Glomerular endothelial cell (primary cell): ENCODE data around the gene ST8SIA2. TPM values are rescaled to one million over a fixed set of nuclear protein-coding genes. Genes with fewer than 3 reads are reported as not detected.

ENCODE experiments used
- DNase-seq: peaks from one replicate; pipeline ENCODE4 v3.0.0-alpha.2; 2011; ENCODE audit warnings: low read depth, low spot score; ENCODE audit errors: extremely low read depth
- total RNA-seq: library from RNA; depleted of rRNA; stranded (reverse); fragments of >200 nt; gene quantifications from 2 replicates; pipeline ENCODE4 v1.2.3, GENCODE V29; 2015

ST8SIA2 gene
- total RNA-seq = 1.6 TPM in 1 of 2 replicates, not detected in the other

DNA sequence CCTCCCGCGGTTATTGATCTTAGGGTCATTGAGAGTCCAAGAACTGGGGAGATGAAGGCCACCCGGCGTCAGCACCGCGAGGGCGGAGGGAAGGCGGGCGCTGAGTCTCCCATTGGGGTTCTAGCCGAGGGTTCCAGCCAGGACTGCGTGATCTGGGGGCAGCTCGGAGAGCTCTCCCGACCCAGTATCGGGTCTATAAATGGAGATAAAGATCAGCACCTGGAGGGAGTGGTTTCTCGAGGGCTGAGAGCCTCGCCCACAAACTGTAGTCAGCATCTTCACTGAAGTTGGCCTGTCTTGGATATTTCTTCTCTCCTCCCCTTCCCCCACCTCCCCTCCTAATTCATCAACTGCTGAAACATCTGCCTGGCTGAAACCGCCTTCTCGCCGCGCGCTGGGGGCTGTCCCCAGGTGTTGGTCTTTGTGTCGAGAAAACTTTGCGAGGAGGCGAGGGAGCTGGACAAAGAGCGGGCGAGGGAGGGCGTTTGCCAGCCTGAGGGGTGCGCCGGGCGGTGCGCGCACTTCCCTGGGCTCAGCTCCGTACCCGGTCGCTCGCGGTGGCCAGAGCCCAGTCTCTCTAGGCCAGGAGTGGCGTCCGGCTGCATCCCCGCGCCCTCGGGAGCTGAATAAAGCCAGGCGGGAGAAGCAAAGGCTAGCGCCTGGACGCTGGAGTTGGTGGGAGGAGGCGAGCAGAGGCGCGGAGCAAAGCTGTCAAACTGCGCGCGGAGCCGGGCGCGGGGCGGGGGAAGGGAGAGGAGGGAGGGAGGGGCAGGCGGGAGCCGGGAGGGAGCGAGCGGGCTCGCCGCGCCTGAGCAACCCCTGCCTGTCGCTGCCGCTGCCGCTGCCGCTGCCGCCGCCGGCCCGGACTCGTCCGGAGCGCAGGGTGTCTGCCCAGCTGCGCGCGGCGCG, at the start of gene ST8SIA2:
ST8SIA2 (plus strand) TSS at position 811 of the 909 bp plus-strand sequence. CDS start 184 bp downstream, outside the sequence.
- DNase-seq = no peak

- DNase-seq = no peak
Measured at GRCh38 chr15:92343924-92344643, 49.6 kb upstream of the ST8SIA2 start.

GRCh38 chr15:92346063-92346462, 47.6 kb upstream of the ST8SIA2 start:
- DNase-seq = no peak

GRCh38 chr15:92355307-92355706, 38.4 kb upstream of the ST8SIA2 start:
- DNase-seq = no peak

DNA sequence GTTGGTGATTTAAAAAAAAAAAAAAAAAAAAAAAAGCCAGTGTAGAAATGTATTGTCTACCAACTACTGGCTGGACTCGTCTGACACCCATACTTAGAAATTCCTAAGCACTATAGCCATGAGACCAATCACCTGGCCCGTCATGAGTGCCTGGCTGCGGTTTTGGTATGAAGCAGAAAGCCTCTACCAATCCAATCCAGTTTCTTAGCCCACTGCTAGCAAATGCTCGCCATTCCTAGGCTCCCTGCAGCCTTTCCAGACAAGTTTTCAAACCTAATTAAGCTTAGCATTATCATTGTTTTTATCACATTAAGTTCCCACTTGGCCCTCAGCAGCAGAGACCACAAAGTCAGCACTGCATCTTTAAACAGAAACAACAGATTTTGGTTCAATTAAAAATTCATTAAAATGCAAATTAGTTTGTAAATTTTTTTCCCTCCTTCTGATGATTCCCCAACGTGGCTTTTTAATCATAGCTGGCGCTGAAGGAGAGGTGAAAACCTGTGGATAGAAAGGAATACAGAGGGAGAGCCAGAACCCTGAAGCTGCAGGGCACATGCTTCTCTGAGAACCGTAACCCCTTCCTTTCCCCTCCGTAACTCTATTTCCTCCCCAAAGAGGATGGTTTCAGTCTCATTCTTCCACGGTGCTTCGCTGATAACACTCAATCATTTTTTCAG, 32.2 kb upstream of the ST8SIA2 start:
- no peak for DNase-seq

DNA sequence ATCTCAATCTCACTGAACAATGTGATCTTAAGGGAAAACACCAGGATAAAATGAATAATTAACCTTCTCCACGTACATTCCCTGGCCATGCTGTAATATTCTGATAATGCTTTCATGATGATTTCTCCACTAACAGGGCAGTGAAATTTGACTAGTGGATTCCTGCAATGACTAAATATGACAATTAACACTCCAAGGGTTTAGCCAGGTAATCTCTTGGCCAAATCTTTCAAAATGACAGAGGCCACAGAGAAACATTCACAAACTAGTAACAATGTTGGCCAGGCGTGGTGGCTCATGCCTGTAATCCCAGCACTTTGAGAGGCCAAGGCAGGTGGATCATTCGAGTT, 31.7 kb upstream of the ST8SIA2 start:
- no peak for DNase-seq

DNA sequence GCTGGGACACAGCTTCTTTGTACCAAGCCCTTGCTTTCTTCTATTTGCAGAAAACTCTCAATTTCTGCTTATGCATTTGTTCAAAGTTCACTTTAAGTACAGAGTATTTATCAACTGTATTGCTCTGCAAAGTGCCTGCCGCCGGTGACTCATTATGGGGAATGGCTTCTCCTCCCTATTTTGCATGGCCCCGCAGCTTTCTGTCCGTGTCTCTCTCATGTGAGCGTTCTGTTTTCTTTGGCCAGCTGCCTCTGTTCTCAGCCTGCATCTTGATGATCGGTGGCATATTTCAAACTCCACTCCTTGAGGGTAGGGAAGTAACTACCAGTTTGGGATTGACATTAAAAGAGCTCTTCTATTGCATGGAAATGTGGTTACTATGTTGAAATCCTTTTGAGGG, 28.6 kb upstream of the ST8SIA2 start:
- no peak for DNase-seq

- no peak for DNase-seq
Measured at GRCh38 chr15:92365906-92366305, 27.8 kb upstream of the ST8SIA2 start.

- no peak for DNase-seq
Measured at GRCh38 chr15:92366381-92366780, 27.3 kb upstream of the ST8SIA2 start.

DNA sequence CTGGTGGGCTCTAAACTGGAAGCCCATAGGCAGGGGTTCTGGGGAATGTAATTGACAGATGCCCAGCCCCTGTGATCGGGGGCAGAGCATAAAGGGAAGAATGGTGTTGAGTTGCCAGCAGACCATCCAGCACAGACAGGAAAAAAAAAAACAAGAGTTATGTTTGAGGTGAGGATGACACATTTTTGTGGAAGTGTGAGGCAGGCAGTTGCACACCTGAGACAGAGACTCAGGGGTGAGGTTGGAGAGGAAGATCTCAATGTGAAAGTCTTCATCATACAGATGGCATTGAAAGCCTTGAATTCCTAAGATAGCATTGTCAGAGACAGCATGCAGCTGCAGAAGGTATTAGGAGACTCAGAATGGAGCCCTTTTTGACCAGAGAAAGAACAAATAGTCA, 18.6 kb upstream of the ST8SIA2 start:
- DNase-seq = no peak

- no peak for DNase-seq
Measured at GRCh38 chr15:92376109-92376508, 17.6 kb upstream of the ST8SIA2 start.

DNA sequence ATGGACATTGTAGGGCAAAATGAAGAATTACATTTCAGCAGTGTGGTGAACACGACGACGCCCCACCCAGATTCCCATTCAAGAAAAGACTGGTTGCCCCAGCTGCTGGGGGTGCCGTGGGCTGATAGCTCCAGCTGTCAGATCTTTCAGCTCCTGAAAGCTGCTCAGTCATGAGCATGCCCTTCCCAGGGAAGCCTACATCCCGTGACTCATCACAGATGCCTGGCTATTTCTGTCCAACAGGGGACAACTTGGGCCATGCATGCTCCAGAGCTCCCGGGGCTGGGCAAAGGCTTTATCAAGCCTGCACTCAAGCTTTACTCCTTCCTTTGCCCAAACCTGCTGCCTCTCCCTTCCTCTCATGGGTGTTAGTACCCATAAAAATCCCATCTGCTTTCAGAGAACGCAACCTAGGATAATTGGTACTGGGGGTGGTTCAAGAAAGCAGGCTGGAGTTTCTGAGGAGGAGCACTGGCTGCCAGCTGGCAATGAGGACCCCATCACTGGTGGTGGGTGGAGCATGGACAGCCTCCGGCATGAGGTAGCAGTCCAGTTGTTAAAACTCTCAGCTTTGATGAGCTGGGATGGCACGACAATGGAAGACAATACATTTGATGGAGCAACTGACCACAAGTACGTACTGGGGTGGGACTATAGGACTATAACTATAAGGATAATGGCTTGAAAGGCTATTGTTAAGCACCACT, 16.4 kb upstream of the ST8SIA2 start:
- no peak for DNase-seq

GRCh38 chr15:92383519-92384324, 10.0 kb upstream of the ST8SIA2 start:
- DNase-seq = no peak

GRCh38 chr15:92384381-92384780, 9.3 kb upstream of the ST8SIA2 start:
- DNase-seq = no peak

- no peak for DNase-seq
Measured at GRCh38 chr15:92385096-92385495, 8.6 kb upstream of the ST8SIA2 start.

GRCh38 chr15:92391640-92392039, 2.0 kb upstream of the ST8SIA2 start:
- DNase-seq = no peak

- no peak for DNase-seq
Measured at GRCh38 chr15:92392462-92392861, 1.2 kb upstream of the ST8SIA2 start.

GRCh38 chr15:92393980-92394308, 263 bp downstream of the ST8SIA2 start:
- DNase-seq = no peak

GRCh38 chr15:92394309-92395097, 822 bp downstream of the ST8SIA2 start:
- no peak for DNase-seq
